Cardiac muscle cell (in vitro differentiated cells and primary cell): Measurements from ENCODE around the gene ADAM12. TPM values are rescaled to one million over a fixed set of nuclear protein-coding genes. Genes with fewer than 3 reads are reported as not detected.
"Not testable (repeated sequence)": the region's sequence is repeated elsewhere in the genome, so short reads cannot be mapped to it uniquely, and the experiment has no call there.

Source experiments
- DNase-seq, 2 donors: peaks; one replicate each; pipeline versions ENCODE4 v3.0.0 to v3.0.0-alpha.2; 2010 to 2017; ENCODE audit warnings: low read depth in 1 of 2, low spot score in 1 of 2
- H3K27ac ChIP-seq: fragments of 200-600 bp; sonication (generic); 2 replicates; pipeline ENCODE4 v1.5.1; 2016
- H3K27me3 ChIP-seq: fragments of 200-600 bp; sonication (generic); 2 replicates; pipeline ENCODE4 v1.6.0; 2016; ENCODE audit warnings: control low read depth
- H3K36me3 ChIP-seq: fragments of 200-600 bp; sonication (generic); 2 replicates; pipeline ENCODE4 v1.5.1; 2016; ENCODE audit warnings: control low read depth
- H3K4me1 ChIP-seq: fragments of 200-600 bp; sonication (generic); 2 replicates; pipeline ENCODE4 v1.8.1; 2017; ENCODE audit warnings: low read depth, mild to moderate bottlenecking, mixed run types
- H3K4me3 ChIP-seq: fragments of 200-600 bp; sonication (generic); 2 replicates; pipeline ENCODE4 v1.5.1; 2016; ENCODE audit warnings: mild to moderate bottlenecking
- H3K9me3 ChIP-seq: fragments of 200-600 bp; sonication (generic); 2 replicates; pipeline ENCODE4 v1.5.1; 2017; ENCODE audit warnings: low read depth, mild to moderate bottlenecking, control low read depth
- CTCF ChIP-seq: IDR thresholded peaks from 2 replicates; pipeline ENCODE4 v1.5.1; 2012; ENCODE audit warnings: low read depth, mild to moderate bottlenecking, low read length
- polyA plus RNA-seq: library from polyadenylated mRNA; unstranded; fragments of >200 nt; fragmentation: Nextera tagmentation; extraction: Ambion mirVana; gene quantifications from 2 replicates; pipeline ENCODE4 v1.2.1, GENCODE V29; 2016
- total RNA-seq: library from RNA; depleted of rRNA; stranded (reverse); fragments of >200 nt; gene quantifications from 2 replicates; pipeline ENCODE4 v1.2.3, GENCODE V29; 2016

Gene ADAM12
- total and polyA plus RNA-seq, 2 experiments from 2014 or later = 0.18 to 1.1 TPM

GRCh38 chr10:125980521-125981035 is 407.7 kb downstream of the ADAM12 start:
- no peak for TF ChIP-seq CTCF
- DNase-seq = no peak
- Histone ChIP-seq H3K4me1 (no peaks in the 10 kb centered on the region), H3K27me3 (no peaks in the 10 kb centered on the region), H3K27ac (no peak overlapping the region), H3K9me3 (no peaks in the 10 kb centered on the region), H3K4me3 (no peak overlapping the region), H3K36me3 (no peaks in the 10 kb centered on the region)

- Histone ChIP-seq H3K36me3 (no peaks in the 10 kb centered on the region), H3K27me3 (no peaks in the 10 kb centered on the region), H3K27ac (no peak overlapping the region), H3K4me3 (no peak overlapping the region), H3K9me3 (no peaks in the 10 kb centered on the region), H3K4me1 (no peaks in the 10 kb centered on the region)
- DNase-seq = no peak
- no peak for TF ChIP-seq CTCF
Measured at GRCh38 chr10:125979976-125980375, 408.3 kb downstream of the ADAM12 start.

- no peak overlapping the region for H3K27ac ChIP-seq
- no peaks in the 10 kb centered on the region for H3K4me1 ChIP-seq
- TF ChIP-seq CTCF = no peak
- no peak overlapping the region for H3K4me3 ChIP-seq
- H3K27me3 ChIP-seq = no peaks in the 10 kb centered on the region
- no peaks in the 10 kb centered on the region for H3K36me3 ChIP-seq
- H3K9me3 ChIP-seq = no peaks in the 10 kb centered on the region
- DNase-seq = no peak
Measured at GRCh38 chr10:125976960-125977605, 411.2 kb downstream of the ADAM12 start.

- DNase-seq, H3K27ac ChIP-seq, H3K27me3 ChIP-seq, H3K4me1 ChIP-seq, H3K4me3 ChIP-seq, H3K9me3 ChIP-seq, H3K36me3 ChIP-seq: not testable (repeated sequence)
Measured at GRCh38 chr10:125970077-125970630, 418.1 kb downstream of the ADAM12 start.

GRCh38 chr10:125967533-125967932 is 420.7 kb downstream of the ADAM12 start:
- Histone ChIP-seq H3K27me3 (no peaks in the 10 kb centered on the region), H3K4me1 (no peaks in the 10 kb centered on the region), H3K9me3 (no peaks in the 10 kb centered on the region), H3K36me3 (no peaks in the 10 kb centered on the region), H3K4me3 (no peak overlapping the region), H3K27ac (no peak overlapping the region)
- no peak for DNase-seq
- no peak for TF ChIP-seq CTCF

- no peak overlapping the region for H3K27ac ChIP-seq
- no peak for DNase-seq
- H3K36me3 ChIP-seq = no peaks in the 10 kb centered on the region
- no peaks in the 10 kb centered on the region for H3K4me1 ChIP-seq
- TF ChIP-seq CTCF = no peak
- no peak overlapping the region for H3K4me3 ChIP-seq
- no peaks in the 10 kb centered on the region for H3K27me3 ChIP-seq
- H3K9me3 ChIP-seq = no peaks in the 10 kb centered on the region
Measured at GRCh38 chr10:125964558-125964957, 423.7 kb downstream of the ADAM12 start.
